Brain pericyte (primary cell): Measurements from ENCODE around the gene KCNQ1.

Source experiments
- DNase-seq: peaks from one replicate; pipeline ENCODE4 v3.0.0-alpha.2; 2012; ENCODE audit warnings: low read depth, low spot score

The KCNQ1 gene

DNA sequence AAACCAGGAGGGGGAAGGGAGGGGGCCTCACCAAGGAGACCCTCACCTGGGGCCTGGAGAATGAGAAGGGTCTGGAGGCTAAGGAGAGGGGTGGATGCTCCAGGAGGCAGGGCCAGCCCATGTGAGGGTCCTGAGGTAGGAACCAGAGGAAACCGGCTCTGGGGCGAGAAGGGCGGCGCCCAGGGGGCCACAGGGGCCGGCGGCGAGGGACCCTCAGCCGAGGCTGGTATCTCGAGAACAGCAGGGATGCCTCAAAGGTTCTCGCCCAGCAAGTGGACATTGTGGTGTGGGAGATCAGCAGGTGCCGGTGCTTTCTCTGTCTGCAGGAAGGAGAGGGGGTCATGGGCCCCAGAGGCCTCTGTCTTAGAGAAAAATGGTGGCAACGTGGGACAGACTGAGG is 392.8 kb downstream of the KCNQ1 start:
- no peak for DNase-seq

DNA sequence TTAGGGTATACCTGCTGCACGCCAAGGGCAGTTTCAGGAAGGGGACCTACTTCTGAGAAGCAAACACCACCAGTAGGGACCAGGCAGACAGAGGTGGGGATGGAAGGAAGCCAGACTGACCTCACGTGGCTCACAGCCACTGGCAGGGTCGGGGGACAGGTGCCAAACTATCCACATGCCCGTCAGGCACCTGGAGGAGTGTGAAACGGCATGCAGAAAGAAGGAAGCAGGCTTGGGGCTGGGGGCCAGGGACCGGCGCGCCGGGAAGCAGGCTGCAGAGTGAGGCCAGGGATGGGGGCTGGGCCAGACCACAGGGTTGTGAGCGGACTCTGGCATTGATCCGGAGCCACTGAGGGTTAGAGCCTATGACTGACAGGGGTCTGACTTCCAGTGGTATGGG is 393.3 kb downstream of the KCNQ1 start:
- DNase-seq: no peak

- no peak for DNase-seq
Observed at GRCh38 chr11:2838676-2839294, 394.0 kb downstream of the KCNQ1 start.

GRCh38 chr11:2839395-2839943 is 394.7 kb downstream of the KCNQ1 start:
- DNase-seq: no peak

GRCh38 chr11:2841411-2842190 is 396.8 kb downstream of the KCNQ1 start:
- no peak for DNase-seq

- no peak for DNase-seq
Observed at GRCh38 chr11:2842876-2843275, 398.1 kb downstream of the KCNQ1 start.

DNA sequence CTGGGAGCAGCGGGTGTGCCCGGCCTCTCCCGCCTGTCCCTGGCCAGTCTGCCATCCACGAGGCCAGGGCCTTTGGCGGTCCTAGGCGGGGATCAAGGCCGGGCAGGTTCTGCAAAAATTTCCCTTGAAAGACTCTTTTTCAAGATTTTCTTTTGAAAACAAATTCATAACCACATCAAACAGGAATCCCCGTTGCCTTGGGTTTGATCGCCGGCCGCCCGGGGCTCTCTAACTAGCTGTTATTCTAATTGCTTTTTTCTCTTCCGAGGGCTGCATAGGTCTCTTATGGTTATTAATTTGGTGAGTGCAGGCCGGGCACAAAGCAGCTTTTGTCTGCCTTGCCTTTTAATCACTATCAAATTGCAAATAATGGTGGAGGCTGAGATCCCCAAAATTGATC is 398.7 kb downstream of the KCNQ1 start:
- DNase-seq: no peak

DNA sequence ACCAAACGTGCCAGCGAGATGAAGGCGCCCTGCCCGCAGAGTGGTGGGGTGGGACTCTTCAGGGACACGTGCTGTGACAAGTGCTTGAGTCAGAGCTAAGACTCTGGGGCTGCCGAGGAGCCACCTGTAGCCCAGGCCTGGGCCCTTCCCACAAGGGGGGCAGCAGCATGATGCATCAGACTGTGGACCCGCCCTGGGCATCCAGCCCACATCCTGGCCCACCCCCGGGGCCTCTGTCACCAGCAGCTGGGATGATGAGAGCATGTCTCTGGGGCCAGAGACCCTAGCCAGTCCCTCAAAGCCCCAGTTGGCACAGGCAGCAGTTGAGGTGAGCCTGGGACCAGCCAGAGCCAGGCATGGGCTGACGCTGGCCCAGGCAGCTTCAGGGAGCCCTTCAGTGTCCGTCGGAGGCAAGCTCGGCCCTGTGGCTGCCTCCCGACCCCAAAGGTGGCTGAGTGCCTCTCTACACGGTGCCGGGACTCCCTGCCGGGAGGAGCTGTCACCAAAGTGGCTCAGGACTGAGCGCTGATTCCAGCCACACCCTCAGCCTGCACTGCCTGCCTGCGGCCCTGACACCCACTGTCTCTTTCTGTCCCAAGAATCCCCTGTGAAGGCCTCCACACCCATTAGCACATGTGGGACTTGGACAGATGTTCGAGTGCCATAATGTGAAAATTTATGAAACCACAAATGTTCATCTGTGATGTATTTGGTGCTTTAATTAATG is 399.5 kb downstream of the KCNQ1 start:
- DNase-seq: no peak

GRCh38 chr11:2844996-2845395 is 400.2 kb downstream of the KCNQ1 start:
- no peak for DNase-seq

- DNase-seq: no peak
Observed at GRCh38 chr11:2846056-2846455, 401.2 kb downstream of the KCNQ1 start.

DNA sequence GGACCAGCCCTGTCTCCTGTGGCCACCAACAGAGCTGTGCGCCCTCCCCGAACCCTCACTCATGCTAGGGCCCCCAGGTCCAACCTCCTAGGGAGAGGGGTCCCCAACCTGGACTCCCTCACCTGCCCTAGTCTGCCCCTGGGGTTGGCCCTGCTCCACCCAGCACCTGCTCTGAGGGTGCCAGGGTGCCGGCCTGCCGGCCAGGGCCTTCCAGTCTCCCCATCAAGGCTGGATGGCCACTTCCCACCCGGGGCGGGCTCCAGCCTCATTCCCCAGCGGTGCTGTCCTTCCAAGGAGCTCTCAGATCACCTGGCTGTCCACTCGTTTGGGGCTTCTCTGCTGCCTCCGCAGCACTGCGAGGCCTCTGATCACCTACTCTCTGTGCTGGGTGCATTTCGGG is 401.7 kb downstream of the KCNQ1 start:
- DNase-seq: no peak

DNA sequence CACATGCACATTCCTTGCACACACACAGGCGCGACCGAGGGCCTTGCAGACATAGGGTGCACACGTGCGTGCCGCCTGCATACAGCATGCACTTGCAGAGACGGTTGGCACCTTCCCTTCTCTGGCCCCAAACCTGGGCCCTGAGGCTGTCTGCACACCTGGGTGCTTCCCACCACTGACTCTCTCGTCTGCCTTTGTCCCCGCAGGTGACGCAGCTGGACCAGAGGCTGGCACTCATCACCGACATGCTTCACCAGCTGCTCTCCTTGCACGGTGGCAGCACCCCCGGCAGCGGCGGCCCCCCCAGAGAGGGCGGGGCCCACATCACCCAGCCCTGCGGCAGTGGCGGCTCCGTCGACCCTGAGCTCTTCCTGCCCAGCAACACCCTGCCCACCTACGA is 402.8 kb downstream of the KCNQ1 start:
- no peak for DNase-seq

DNA sequence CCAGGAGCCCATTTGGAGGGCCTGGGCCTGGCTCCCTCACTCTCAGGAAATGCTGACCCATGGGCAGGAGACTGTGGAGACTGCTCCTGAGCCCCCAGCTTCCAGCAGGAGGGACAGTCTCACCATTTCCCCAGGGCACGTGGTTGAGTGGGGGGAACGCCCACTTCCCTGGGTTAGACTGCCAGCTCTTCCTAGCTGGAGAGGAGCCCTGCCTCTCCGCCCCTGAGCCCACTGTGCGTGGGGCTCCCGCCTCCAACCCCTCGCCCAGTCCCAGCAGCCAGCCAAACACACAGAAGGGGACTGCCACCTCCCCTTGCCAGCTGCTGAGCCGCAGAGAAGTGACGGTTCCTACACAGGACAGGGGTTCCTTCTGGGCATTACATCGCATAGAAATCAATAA is 403.7 kb downstream of the KCNQ1 start:
- DNase-seq: no peak

DNA sequence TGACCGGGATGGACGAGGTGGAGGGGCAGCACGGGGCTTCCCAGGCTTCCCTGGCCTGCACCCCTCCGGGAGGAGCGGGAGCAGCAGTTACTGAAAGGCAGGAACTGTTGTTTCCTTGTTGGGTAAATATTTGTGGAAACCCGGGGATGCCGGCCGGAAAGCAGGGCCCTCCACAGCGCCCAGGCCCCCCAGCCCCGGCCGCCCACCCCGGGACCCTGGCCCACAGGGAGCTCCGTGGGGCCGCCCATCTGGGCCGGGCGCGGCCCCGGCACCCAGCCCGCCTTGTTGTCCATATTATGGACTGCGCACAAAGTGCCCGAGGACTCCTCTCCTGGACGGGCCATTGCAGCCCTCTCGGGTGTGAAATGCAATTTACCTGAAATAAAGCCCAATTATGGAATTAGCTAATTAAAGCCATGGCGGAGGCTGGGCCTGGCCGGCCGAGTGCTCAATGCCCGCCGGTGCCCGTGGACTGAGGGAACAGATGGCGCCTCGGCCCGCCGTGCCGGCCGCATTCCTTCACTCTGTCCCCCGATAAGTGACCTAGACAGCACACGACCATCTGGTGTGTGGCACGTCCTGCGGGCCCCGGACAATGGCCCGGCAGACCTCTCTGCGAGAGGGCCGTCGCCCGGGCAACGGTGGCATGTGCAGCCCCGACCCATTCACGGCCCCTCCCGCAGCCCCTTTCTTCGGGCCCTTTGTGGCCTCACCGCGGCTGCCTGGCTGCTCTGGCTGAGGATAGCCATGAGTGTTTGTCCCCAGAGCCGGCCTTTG is 405.4 kb downstream of the KCNQ1 start:
- DNase-seq: no peak

DNA sequence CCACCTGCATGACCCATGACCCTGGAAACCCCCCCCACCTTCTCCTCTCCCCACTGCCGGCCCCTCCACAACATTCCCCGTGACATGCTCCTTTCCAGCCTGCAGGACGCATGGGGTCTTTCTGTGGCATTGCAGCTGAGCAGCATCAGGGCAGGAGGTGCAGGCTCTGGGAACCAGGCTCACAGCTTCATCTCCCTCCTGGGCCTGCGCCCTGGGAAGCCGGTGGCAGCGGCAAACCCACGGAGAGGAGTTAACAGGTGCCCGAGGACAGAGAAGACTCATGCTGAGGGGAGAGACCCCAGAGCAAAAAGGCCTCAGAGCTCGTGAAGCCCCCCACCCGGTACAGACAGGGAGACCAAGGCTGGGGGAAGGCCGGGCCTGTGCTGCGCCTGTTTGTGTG is 408.6 kb downstream of the KCNQ1 start:
- no peak for DNase-seq

DNA sequence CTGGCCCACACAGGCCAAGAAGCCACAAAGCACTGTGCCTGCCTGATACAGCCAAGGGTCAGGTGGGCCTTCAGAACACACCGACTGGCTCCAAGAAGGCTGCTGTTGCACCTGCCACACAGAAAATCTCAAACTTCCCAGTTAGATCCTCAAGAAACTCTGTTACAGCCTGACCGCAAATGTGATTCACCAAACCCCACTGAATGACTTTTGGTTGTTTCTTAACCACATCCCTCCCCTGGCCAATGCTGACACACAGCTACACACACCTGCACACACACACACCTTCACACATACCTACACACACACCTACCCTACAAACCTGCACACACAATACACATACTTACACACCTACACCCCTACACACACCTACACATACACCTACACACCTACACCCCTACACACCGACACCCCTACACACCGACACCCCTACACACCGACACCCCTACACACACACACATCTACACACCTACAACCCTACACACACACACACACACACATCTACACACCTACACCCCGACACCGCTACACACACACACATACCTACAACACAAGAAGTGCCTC is 409.3 kb downstream of the KCNQ1 start:
- no peak for DNase-seq

DNA sequence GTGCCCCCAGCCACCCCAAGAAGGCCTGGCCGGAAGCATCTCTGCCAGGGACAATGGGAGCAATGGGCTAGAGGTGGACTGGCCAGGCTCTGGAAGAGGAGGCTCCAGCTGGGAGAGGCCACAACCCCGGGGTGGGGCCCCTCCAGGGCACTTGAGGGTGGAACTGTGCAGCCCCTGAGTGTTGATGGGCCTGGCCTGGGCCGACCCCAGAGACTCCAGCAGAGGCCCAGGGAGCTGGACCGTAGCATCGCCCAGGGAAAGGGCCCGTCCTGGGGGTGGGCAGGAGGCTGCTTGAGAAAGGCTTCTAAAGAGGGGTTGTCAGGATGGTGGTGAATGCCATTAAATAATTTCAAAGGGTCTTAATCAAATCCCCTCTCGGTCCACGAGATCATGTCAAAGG is 410.4 kb downstream of the KCNQ1 start:
- no peak for DNase-seq

DNA sequence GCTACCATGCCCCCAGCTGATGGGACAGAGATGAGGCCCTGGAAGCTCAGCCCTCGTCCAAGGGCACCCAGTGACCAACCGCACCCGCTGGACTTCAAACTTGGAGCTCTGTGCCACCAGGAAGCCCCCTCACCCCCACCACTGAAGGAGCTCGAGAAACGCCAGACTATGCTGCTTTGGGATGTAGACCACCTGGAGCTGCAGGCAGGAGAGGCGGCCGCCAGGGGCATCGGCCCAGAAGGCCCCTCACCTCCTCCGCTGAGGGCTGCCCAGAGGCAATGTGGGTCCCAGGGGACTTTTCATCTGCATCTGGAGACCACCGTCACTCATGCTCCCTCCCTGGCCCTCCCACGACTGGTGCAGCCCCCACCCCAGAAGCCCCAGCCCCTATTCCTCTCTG is 412.5 kb downstream of the KCNQ1 start:
- DNase-seq: no peak

DNA sequence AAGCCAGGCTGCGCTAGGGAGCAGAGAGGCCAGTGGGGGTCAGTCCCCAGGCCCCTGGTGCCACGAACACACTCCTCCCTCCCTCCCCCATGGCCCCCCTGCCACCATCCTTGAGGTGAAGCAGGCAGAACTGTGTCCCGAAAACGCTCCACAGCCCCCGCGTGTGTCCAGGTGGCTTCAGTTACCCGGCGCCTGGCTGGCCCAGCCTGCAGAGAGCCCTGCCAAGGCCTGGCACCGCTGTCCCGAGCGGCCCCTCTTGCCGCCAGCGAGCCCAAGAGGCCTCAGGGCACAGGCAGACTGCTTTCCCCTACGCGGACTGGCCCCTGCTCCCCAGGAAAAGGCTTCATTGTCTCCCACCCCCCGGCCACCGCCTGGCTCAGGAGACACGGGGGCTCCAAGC is 413.1 kb downstream of the KCNQ1 start:
- no peak for DNase-seq

- DNase-seq: no peak
Observed at GRCh38 chr11:2858995-2859698, 414.3 kb downstream of the KCNQ1 start.

GRCh38 chr11:2859699-2860037 is 414.9 kb downstream of the KCNQ1 start:
- DNase-seq: no peak
